G401 (cell line): ENCODE data around the gene SLC22A23. TPM values are rescaled to one million over a fixed set of nuclear protein-coding genes. Genes with fewer than 3 reads are reported as not detected.

Experiments used
- DNase-seq: peaks from one replicate; pipeline ENCODE4 v3.0.0-alpha.2; 2015; ENCODE audit warnings: low spot score
- in situ Hi-C: cut with HindIII; loops from 2 replicates; pipeline ENCODE4 v1.10.0; 2016; ENCODE audit warnings: low sequenced_read_pairs, mixed read lengths
- total RNA-seq: library from RNA; depleted of rRNA; stranded (reverse); fragments of >200 nt; shearing (Covaris generic); gene quantifications from 2 replicates; pipeline ENCODE4 v1.2.3, GENCODE V29; 2014

Gene SLC22A23
- total RNA-seq, 1 experiment from 2014 or later: 0.20 TPM

- in situ Hi-C loops: no loop called here
- DNase-seq: no peak
Measured at GRCh38 chr6:3318226-3318625, 138.6 kb downstream of the SLC22A23 start.

- in situ Hi-C loops: no loop called here
- no peak for DNase-seq
Measured at GRCh38 chr6:3317741-3318211, 139.1 kb downstream of the SLC22A23 start.

- in situ Hi-C loops: no loop called here
- DNase-seq: no peak
Measured at GRCh38 chr6:3316818-3317217, 140.0 kb downstream of the SLC22A23 start.

GRCh38 chr6:3316331-3316730, 140.5 kb downstream of the SLC22A23 start:
- DNase-seq: no peak
- in situ Hi-C loops: no loop called here

- no peak for DNase-seq
- in situ Hi-C loops: no loop called here
Measured at GRCh38 chr6:3315841-3316240, 141.0 kb downstream of the SLC22A23 start.

- in situ Hi-C loops: no loop called here
- no peak for DNase-seq
Measured at GRCh38 chr6:3314621-3315467, 142.0 kb downstream of the SLC22A23 start.

GRCh38 chr6:3314176-3314575, 142.7 kb downstream of the SLC22A23 start:
- no peak for DNase-seq
- in situ Hi-C loops: no loop called here

- peak; percentile 16 for DNase-seq
- in situ Hi-C loops: no loop called here
Measured at GRCh38 chr6:3312604-3313231, 144.1 kb downstream of the SLC22A23 start.

- DNase-seq: no peak
- in situ Hi-C loops: no loop called here
Measured at GRCh38 chr6:3311826-3312225, 145.0 kb downstream of the SLC22A23 start.

GRCh38 chr6:3310703-3311102, 146.1 kb downstream of the SLC22A23 start:
- in situ Hi-C loops: no loop called here

GRCh38 chr6:3310051-3310448, 146.8 kb downstream of the SLC22A23 start:
- in situ Hi-C loops: no loop called here
- no peak for DNase-seq

More at GRCh38 chr6:3310703-3311102, 146.1 kb downstream of the SLC22A23 start:
- no peak for DNase-seq

GRCh38 chr6:3309391-3310050, 147.3 kb downstream of the SLC22A23 start:
- DNase-seq: no peak
- in situ Hi-C loops: no loop called here

GRCh38 chr6:3308106-3308505, 148.7 kb downstream of the SLC22A23 start:
- no peak for DNase-seq
- in situ Hi-C loops: no loop called here

GRCh38 chr6:3307436-3307835, 149.4 kb downstream of the SLC22A23 start:
- in situ Hi-C loops: no loop called here

GRCh38 chr6:3306848-3307247, 150.0 kb downstream of the SLC22A23 start:
- in situ Hi-C loops: no loop called here
- no peak for DNase-seq

More at GRCh38 chr6:3307436-3307835, 149.4 kb downstream of the SLC22A23 start:
- no peak for DNase-seq

- no peak for DNase-seq
- in situ Hi-C loops: no loop called here
Measured at GRCh38 chr6:3305831-3306230, 151.0 kb downstream of the SLC22A23 start.

GRCh38 chr6:3305216-3305565, 151.7 kb downstream of the SLC22A23 start:
- in situ Hi-C loops: no loop called here
- no peak for DNase-seq

- in situ Hi-C loops: no loop called here
- DNase-seq: no peak
Measured at GRCh38 chr6:3304500-3305215, 152.2 kb downstream of the SLC22A23 start.

- no peak for DNase-seq
- in situ Hi-C loops: no loop called here
Measured at GRCh38 chr6:3303795-3304411, 152.9 kb downstream of the SLC22A23 start.
